Left lung (tissue), 10 donors: Measurements from ENCODE around the gene EDIL3. TPM values are rescaled to one million over a fixed set of nuclear protein-coding genes. Genes with fewer than 3 reads are reported as not detected.

Source experiments
- ATAC-seq: fragments of 200-7000 bp; cut with Tn5 transposase; one replicate; pipeline ENCODE4 v1.9.1; 2020; ENCODE audit warnings: moderate library complexity
- DNase-seq, 4 donors: peaks; one replicate each; pipeline ENCODE4 v3.0.0-alpha.2; 2013 to 2020
- H3K27ac ChIP-seq, 2 donors: fragments of 200-600 bp; sonication (generic) in 1 of 2; one replicate each; pipeline versions ENCODE4 v1.5.0 to v1.8.0; 2020 to 2021
- H3K27me3 ChIP-seq, 2 donors: fragments of 200-600 bp; sonication (generic) in 1 of 2; one replicate each; pipeline versions ENCODE4 v1.5.0 to v1.8.0; 2020 to 2021
- H3K36me3 ChIP-seq, 2 donors: fragments of 200-600 bp; sonication (generic) in 1 of 2; one replicate each; pipeline versions ENCODE4 v1.5.0 to v1.8.0; 2020 to 2021
- H3K4me1 ChIP-seq, 2 donors: fragments of 200-600 bp; one replicate each; pipeline ENCODE4 v1.8.0; 2021
- H3K4me3 ChIP-seq, 2 donors: fragments of 200-600 bp; sonication (generic) in 1 of 2; one replicate each; pipeline versions ENCODE4 v1.5.0 to v1.8.0; 2020 to 2021; ENCODE audit warnings: mild to moderate bottlenecking in 1 of 2
- H3K9me3 ChIP-seq, 2 donors: fragments of 200-600 bp; sonication (generic) in 1 of 2; one replicate each; pipeline versions ENCODE4 v1.5.0 to v1.8.0; 2020 to 2021
- intact Hi-C, 2 donors: fragments of 100-400 bp; cut with DNase I; formaldehyde crosslinking; loops; one replicate each; pipeline versions ENCODE4 v1.11.2 to v1.14.2; 2022
- polyA plus RNA-seq, 6 donors: library from polyadenylated mRNA; unstranded; fragments of 120-200 nt; gene quantifications; one replicate each; pipeline ENCODE4 v1.2.1, GENCODE V29; 2013; ENCODE audit not compliant: insufficient read length in 6 of 6
- total RNA-seq, 2 donors: library from RNA; stranded (reverse); fragmentation: NEBNext Ultra II Directional; extraction: Animal tissue kit (Norgen Biotek cat#: 25700); gene quantifications; one replicate each; pipeline ENCODE4 v1.2.1, GENCODE V29; 2021
- TF ChIP-seq, protein P1 (sequence below), 2 donors: fragments of 200-600 bp; sonication (generic) in 1 of 2; IDR thresholded peaks; one replicate each; pipeline versions ENCODE4 v1.5.0 to v1.8.0; 2021; ENCODE audit warnings: antibody characterized with exemption in 2 of 2
- donor health status: DM: no; HTN: yes; CAD: no.
- donor health status: DM: no; HTN: no; CAD: no.

Gene EDIL3
- total and polyA plus RNA-seq, 8 donors, result 20.6 to 59.9 (median 42.3) TPM

DNA sequence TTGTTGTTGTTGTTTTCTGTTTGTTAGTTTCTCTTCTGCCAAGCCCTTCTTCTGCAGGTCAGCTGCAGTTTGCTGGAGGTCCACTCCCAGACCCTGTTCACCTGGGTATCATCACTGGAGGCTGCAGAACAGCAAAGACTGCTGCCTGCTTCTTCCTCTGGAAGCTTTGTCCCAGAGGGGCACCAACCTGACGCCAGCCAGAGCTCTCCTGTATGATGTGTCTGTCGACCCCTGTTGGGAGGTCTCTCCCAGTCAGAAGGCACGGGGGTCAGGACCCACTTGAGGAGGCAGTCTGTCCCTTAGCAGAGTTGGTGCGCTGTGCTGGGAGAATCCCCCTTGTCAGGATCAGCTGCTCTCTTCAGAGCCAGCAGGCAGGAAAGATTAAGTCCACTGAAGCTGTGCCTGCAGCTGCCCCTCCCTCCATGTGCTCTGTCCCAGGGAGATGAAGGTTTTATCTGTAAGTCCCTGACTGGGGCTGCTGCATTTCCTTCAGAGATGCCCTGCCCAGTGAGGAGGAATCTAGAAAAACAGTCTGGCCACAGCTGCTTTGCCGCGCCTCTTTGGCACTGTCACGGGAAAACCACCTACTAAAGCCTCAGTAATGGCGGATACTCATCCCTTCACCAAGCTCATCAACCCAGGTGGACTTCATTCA lies 299.2 kb downstream of the EDIL3 start:
- H3K4me1 ChIP-seq, result no peaks in the 10 kb centered on the region
- H3K27ac ChIP-seq, result no peak overlapping the region
- H3K36me3 ChIP-seq, result no peaks in the 10 kb centered on the region
- TF ChIP-seq, protein P1, sequence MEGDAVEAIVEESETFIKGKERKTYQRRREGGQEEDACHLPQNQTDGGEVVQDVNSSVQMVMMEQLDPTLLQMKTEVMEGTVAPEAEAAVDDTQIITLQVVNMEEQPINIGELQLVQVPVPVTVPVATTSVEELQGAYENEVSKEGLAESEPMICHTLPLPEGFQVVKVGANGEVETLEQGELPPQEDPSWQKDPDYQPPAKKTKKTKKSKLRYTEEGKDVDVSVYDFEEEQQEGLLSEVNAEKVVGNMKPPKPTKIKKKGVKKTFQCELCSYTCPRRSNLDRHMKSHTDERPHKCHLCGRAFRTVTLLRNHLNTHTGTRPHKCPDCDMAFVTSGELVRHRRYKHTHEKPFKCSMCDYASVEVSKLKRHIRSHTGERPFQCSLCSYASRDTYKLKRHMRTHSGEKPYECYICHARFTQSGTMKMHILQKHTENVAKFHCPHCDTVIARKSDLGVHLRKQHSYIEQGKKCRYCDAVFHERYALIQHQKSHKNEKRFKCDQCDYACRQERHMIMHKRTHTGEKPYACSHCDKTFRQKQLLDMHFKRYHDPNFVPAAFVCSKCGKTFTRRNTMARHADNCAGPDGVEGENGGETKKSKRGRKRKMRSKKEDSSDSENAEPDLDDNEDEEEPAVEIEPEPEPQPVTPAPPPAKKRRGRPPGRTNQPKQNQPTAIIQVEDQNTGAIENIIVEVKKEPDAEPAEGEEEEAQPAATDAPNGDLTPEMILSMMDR (IDR thresholded peaks at IDR 0.05), result no peak
- H3K27me3 ChIP-seq, result no peaks in the 10 kb centered on the region
- ATAC-seq (no peak), DNase-seq (peak in 1 of 4 donors; percentile 34)
- intact Hi-C loops, result no loop called here
- no peaks in the 10 kb centered on the region for H3K9me3 ChIP-seq
- H3K4me3 ChIP-seq, result no peak overlapping the region

DNA sequence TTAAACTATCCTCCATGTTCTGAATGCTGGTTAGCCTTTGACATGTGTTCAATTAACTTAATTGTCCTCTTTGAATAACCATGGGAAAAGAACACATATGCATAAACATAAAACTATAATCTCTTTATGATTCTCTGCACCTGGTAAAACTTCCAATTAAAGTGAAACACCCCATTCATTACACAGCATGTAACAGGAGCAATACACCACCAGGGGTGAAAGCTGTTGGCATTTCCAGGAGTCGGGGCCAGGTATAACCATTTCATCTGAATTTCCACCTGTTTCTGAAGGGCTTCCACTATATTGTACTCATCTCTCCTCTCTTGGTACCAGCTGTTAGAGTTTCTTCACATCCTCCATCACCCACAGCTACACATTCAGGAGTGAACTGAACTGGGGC lies 303.8 kb downstream of the EDIL3 start:
- Histone ChIP-seq H3K4me1 (no peaks in the 10 kb centered on the region), H3K27me3 (no peaks in the 10 kb centered on the region), H3K9me3 (no peaks in the 10 kb centered on the region), H3K27ac (no peak overlapping the region), H3K4me3 (no peak overlapping the region), H3K36me3 (no peaks in the 10 kb centered on the region)
- TF ChIP-seq, protein P1 (IDR thresholded peaks at IDR 0.05), result no peak
- intact Hi-C loops, result no loop called here
- DNase-seq, result no peak
- no peak for ATAC-seq

DNA sequence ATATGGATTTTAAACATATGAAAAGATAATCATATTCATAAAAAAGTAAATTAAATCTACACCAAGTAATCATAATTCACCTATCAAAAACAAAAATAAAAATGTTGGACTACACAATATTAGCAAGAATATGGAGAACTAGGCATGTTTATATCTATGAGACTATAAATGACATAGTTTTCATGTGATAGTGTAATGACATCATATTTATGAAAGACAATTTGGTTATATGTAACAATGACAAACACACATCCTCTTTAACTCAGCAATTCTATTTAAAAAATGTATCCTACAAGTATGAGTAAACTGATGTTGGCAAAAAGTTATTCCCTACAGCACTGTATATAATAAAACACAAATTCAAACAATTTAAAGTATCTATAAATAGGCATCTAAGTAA lies 312.3 kb downstream of the EDIL3 start:
- no peaks in the 10 kb centered on the region for H3K27me3 ChIP-seq
- H3K4me3 ChIP-seq, result no peak overlapping the region
- TF ChIP-seq, protein P1 (IDR thresholded peaks at IDR 0.05), result no peak
- ATAC-seq, result no peak
- intact Hi-C loops, result no loop called here
- H3K4me1 ChIP-seq, result no peaks in the 10 kb centered on the region
- no peaks in the 10 kb centered on the region for H3K36me3 ChIP-seq
- DNase-seq, result no peak
- H3K27ac ChIP-seq, result no peak overlapping the region
- no peaks in the 10 kb centered on the region for H3K9me3 ChIP-seq

DNA sequence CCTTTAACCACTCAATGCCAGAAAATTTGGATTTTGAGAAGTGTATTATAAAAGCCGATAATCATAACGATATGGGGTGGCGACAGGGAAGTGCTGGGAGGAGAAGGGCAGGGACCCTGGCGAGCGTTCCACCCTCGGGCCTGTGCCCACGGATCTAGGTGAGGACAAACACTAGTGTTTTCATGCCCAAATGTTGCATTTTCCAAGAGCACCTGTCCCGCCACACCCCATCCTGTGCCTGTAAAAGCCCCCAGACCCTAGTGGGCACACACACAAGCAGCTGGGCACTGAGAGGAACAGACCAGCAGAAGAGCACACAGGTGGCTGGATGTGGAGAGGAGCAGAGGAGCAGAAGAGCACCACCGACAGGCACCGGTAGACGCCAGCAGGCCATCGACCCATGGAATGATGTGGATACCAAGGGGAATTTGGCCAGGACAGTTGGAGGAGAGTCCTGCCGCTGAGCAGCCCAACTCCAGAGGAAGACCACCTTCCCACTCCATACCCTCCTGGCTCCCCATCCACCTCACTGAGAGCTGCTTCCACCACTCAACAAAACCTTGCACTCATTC lies 315.0 kb downstream of the EDIL3 start:
- Histone ChIP-seq H3K27ac (no peak overlapping the region), H3K36me3 (no peaks in the 10 kb centered on the region), H3K4me1 (no peaks in the 10 kb centered on the region), H3K27me3 (no peaks in the 10 kb centered on the region), H3K9me3 (no peaks in the 10 kb centered on the region), H3K4me3 (no peak overlapping the region)
- ATAC-seq, result no peak
- intact Hi-C loops, result no loop called here
- DNase-seq, result no peak
- TF ChIP-seq, protein P1 (IDR thresholded peaks at IDR 0.05), result no peak

DNA sequence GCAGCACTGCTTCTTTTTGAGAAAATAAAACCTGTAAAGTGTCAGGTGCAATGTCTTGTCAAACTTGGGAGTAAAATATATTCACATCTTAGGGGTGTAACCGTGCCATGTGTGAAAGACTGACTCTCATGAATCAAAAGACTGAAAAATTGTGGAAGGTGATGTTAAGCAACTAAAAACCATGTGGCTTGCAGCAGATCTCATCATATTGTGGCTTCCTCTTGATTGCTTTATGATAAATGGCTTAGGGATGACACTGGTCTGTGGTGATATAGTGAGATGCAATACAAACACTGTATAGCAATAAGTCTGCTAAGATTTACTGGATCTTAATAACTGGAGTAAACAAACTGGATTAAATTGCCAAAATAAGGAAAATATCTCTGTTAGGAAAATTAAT lies 321.6 kb downstream of the EDIL3 start:
- Histone ChIP-seq H3K9me3 (no peaks in the 10 kb centered on the region), H3K4me3 (no peak overlapping the region), H3K36me3 (no peaks in the 10 kb centered on the region), H3K4me1 (no peaks in the 10 kb centered on the region), H3K27me3 (no peaks in the 10 kb centered on the region), H3K27ac (no peak overlapping the region)
- intact Hi-C loops, result no loop called here
- ATAC-seq (no peak), DNase-seq (no peak)
- TF ChIP-seq, protein P1 (IDR thresholded peaks at IDR 0.05), result no peak
